GM12864 (cell line): Measurements from ENCODE around the gene RBM7.

Experiments used
- DNase-seq: peaks from one replicate; pipeline ENCODE4 v3.0.0-alpha.2; 2011; ENCODE audit warnings: low read depth
- H3K4me3 ChIP-seq: 2 replicates; pipeline ENCODE4 v1.5.1; 2011; ENCODE audit warnings: mild to moderate bottlenecking, low read depth, low read length, control low read depth
- TF ChIP-seq, protein P1 (sequence below): IDR thresholded peaks from 2 replicates; pipeline ENCODE4 v1.5.1; 2011; ENCODE audit warnings: low read depth, mild to moderate bottlenecking, moderate library complexity, low read length, control low read depth, inconsistent platforms; ENCODE audit errors: missing control alignments

The RBM7 gene

DNA sequence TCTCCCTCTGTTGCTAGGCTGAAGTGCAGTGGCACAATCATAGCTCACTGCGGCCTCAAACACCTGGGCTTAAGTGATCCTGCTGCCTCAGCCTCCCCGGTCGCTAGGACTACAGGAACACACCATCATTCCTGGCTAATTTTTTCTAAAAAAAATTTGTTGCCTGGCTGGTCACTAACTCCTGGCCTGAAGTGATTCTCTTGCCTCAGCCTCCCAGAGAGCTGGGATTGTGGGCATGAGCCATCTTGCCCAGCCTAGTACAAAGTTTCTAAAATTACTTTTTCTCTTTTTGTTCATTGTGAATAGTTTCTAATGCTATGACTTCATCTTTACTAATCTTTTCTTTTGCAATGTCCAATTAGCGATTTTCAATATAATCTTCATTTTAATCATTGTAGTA, 12.5 kb downstream of the RBM7 start:
- no peak for DNase-seq
- no peak overlapping the region for H3K4me3 ChIP-seq
- TF ChIP-seq, protein P1, sequence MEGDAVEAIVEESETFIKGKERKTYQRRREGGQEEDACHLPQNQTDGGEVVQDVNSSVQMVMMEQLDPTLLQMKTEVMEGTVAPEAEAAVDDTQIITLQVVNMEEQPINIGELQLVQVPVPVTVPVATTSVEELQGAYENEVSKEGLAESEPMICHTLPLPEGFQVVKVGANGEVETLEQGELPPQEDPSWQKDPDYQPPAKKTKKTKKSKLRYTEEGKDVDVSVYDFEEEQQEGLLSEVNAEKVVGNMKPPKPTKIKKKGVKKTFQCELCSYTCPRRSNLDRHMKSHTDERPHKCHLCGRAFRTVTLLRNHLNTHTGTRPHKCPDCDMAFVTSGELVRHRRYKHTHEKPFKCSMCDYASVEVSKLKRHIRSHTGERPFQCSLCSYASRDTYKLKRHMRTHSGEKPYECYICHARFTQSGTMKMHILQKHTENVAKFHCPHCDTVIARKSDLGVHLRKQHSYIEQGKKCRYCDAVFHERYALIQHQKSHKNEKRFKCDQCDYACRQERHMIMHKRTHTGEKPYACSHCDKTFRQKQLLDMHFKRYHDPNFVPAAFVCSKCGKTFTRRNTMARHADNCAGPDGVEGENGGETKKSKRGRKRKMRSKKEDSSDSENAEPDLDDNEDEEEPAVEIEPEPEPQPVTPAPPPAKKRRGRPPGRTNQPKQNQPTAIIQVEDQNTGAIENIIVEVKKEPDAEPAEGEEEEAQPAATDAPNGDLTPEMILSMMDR = no peak

DNA sequence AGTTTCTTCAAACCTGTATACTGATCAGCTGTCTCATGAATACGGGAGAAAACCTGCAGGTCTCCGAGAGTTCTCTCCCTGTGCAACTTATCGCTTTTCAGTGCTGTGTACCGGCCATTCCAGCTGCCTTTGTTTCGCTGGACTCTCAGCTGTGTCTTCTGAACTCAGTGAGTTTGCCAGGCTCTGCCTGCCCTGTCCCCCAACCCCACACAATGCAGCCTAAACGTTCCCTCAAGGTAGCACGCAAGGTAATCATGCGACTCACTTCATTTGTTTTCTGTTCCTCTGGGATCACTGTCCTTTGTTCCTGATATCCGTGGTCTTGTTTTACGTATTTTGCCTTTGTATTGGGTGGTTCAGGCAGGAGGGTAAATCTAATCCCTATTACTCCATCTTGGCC, 13.5 kb downstream of the RBM7 start:
- TF ChIP-seq, protein P1 = no peak
- H3K4me3 ChIP-seq = no peak overlapping the region
- no peak for DNase-seq

DNA sequence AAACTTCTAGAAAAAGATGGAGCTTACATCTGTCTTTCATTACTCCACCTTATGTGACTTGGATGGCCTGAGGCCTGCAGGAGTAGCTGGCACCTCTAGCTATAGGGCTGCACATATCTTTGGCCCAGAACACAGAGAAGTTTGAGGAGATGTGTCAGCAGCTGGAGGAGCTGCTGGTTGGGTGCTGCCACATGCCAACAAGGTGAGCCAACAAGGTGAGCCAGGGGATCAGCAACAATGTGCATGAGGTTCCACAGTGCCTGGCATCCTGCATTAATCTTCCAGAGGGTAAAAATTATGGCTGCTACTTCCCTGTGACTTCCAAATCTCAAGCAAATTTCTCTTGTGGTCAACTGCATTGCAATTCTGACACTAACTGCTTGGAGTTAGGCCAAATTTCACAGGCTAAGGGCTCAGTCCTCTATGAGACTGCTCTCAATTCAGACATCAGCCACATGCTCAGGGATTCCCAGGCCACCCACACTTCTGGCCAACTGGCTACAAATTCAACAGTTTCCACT, 16.0 kb downstream of the RBM7 start:
- TF ChIP-seq, protein P1 = no peak
- no peak for DNase-seq
- H3K4me3 ChIP-seq = no peak overlapping the region

DNA sequence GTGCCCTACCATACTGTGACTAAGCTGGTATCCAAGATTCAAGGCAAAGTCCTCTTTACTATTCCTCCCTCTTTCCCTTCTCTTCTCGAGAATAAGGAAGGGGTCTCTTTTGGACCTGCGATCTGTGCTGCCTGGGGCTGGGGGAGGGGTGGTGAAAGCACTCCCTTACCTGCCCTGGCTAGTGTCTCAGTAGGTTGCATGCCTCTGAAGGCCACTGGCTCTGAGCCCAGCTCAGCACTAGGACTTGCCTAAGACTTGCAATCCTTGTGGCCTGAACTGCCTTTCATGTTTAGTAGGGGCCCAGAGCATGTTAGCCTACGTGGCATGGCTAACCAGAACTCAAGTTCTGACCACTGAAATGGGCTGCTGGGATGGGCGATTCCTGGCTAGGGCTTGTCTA, 25.8 kb downstream of the RBM7 start:
- no peak overlapping the region for H3K4me3 ChIP-seq
- TF ChIP-seq, protein P1 = no peak
- DNase-seq = no peak

DNA sequence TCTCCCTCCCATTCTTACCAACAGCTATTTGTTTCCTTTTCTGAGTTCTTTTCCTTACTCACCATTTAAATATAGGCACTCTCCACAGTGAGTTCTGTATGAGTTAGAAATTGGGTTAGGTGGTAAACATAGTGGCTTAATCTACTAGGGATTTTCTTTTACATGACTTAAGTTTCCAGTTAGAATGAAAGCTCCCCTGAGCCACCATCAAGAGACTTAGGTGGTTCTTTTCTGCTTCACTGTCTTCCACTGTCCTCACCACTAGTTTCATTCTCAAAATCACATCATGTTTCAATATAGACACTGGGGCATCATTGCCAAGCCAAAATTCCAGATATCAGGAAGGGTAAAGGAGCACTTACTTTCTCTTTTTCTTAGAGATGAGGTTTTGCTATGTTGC, 29.8 kb downstream of the RBM7 start:
- no peak for DNase-seq
- TF ChIP-seq, protein P1 = no peak
- no peak overlapping the region for H3K4me3 ChIP-seq

DNA sequence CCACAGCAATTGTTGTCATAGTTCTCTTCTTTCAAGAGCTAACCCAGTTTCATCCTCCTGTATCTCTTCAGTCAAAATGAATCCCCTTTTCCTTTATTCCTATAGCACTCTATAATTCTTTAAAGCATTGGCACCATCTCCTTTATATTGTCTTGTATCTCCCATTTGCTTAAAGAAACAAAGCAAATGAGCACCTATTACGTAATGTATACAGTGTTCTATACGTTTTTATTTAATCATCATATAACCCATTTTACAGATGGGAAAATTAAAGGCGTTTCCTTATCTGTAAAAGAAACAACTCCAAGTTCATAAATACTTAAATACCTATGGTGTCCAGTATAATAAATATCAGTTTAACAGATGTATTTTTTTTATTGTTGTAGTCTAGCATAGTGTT, 32.4 kb downstream of the RBM7 start:
- TF ChIP-seq, protein P1 = no peak
- H3K4me3 ChIP-seq = no peak overlapping the region
- no peak for DNase-seq

DNA sequence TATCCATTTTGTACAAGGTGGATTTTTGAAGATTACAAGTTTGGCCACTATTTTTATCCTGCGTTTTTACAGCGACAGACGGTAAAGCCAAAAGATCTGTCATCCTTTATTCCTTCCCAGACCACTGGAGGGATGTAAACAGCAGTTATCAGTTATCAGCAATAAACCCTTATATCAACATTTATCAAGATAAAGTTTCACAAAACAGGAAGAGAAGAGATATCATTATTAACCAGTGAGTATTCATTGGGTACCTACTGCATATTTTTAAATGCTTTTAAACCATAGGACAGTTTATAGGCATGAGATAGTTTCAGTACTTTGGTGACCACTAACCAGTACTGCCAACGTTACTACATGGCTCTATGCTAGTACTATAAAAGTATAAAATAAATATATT, 32.9 kb downstream of the RBM7 start:
- no peak overlapping the region for H3K4me3 ChIP-seq
- TF ChIP-seq, protein P1 = no peak
- DNase-seq = no peak
